GM21576 (cell line): ENCODE measurements around the gene LKAAEAR1.

Source experiments
- ATAC-seq: cut with Tn5 transposase; IDR thresholded peaks from one replicate; pipeline ENCODE4 v1.9.1; 2021; ENCODE audit warnings: mild to moderate bottlenecking, moderate library complexity; ENCODE audit not compliant: unreplicated experiment

LKAAEAR1 gene

DNA sequence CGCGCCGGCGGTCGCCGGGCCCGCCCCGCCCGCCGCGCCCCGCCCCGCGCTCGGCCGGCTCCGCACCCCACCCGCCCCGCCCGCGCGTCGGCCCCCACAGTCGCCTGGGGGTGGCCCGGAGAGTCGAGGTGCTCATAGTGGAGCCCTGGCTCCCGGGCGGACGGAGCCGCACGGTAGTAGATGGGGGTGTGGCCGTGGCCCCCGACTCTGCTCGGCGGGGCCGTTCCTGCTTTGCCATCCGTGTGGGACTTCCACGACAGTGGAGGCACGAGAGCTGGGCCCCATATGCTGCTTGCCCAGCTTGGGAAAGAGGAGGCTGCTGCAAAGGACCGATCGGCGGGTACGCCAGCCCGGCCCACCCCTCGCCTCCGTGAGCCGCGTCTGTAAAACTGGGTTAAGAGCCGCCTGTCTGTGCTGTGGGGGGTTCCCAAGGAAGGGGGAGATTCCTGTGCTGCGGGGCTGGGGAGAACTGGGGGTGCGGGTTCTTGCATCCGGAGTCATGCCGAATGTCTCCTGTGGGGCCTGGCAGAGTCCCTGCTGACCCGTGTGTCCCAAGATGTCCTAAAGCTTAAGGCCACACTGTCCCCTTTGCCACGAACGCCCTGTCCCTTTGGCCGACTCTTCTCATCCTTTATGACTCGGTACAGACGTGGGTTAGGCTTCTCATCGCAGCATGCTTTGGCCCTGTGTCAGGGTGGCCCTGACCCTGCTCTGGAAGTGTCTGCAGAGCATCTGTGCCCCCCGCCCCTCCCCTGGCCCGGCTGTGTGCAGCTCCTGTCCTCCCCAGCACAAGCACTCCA is 4.0 kb downstream of the LKAAEAR1 start, which contains the start of gene OPRL1:
Gene OPRL1, plus strand, starts transcription at position 70 of the 800 bp plus-strand sequence. CDS start 12,639 bp downstream, outside the sequence.
- no peak for ATAC-seq

DNA sequence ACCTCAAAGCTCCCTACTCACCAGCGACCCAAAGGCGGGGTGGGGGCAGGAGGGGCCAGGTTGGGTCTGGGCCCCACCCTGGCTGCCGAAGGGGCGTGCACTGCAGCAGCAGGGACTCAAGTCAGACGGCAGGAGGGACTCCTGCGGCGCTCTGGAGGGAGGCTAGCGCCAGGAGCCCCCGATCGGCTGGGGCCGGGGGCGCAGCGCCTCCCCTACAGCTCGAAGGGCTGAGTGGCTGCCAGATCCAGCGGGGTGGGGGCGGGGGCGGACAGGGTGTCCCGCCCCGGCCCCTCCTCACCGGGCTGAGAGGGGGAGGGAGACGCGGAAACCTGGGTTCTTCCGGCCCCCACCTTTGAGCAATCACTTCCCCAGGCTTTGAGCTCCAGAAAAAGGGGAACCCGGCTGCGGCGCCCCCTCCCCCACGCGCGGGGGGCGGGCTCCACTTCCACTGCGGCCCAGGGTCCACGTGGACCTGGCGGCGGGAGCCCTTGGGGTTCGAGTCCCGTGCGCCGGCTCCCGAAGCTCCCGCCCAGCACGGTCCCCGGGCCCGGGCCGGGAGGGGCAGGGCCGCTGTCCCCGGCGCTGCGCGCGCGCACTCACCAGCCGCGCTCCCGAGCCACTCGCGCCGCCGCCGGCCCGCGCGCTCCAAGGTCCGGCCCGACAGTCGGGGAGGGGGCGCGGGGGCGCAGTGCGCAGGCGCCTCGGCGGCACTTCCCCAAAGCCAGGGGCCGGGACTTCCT is 4.8 kb downstream of the LKAAEAR1 start, which contains the start of gene RGS19:
Gene RGS19, minus strand, starts transcription at position 246 of the 740 bp plus-strand sequence. CDS start 2,632 bp downstream, outside the sequence.
- ATAC-seq: peak; percentile 27

- no peak for ATAC-seq
Observed at GRCh38 chr20:64078934-64079272, 5.3 kb downstream of the LKAAEAR1 start.

- ATAC-seq: no peak
Observed at GRCh38 chr20:64077876-64078551, 6.2 kb downstream of the LKAAEAR1 start.

DNA sequence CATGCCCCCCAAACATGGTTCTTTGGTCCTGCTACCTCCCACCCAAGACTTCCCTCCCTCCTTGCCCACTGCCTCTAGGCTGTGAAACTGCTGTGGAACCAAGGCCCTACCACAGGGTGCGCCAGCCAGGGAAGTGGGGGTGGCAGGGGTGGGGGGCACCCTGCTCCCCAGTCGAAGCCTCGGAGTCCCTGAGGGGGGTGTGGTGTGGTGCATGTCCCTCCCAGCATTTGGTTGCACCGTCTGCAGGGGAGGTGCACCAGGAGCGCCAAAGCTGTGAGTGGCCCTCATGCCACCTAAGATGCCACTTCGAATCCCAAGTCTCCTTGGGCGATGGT is 6.7 kb downstream of the LKAAEAR1 start:
- ATAC-seq: no peak

- ATAC-seq: no peak
Observed at GRCh38 chr20:64077094-64077493, 7.1 kb downstream of the LKAAEAR1 start.

GRCh38 chr20:64076061-64076997 is 7.9 kb downstream of the LKAAEAR1 start:
- no peak for ATAC-seq

DNA sequence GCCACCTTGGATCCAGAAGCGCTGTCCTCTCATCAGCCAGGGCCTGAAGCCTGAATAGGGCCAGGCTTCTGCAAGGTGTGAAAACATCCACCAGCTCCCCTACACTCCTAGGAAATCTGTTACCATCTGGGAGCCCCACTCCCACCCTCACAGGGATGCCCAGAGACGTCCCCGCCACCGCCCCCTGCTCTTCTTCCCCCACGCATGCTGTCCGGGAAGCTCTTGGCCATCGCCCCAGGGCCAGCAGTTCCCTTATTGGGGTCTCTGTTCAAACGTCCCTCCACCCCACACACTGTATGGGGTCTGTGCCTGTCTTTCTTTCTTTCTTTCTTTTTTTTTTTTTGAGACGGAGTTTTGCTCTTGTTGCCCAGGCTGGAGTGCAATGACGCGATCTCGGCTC is 8.6 kb downstream of the LKAAEAR1 start:
- no peak for ATAC-seq

GRCh38 chr20:64074963-64075362 is 9.2 kb downstream of the LKAAEAR1 start:
- ATAC-seq: no peak

DNA sequence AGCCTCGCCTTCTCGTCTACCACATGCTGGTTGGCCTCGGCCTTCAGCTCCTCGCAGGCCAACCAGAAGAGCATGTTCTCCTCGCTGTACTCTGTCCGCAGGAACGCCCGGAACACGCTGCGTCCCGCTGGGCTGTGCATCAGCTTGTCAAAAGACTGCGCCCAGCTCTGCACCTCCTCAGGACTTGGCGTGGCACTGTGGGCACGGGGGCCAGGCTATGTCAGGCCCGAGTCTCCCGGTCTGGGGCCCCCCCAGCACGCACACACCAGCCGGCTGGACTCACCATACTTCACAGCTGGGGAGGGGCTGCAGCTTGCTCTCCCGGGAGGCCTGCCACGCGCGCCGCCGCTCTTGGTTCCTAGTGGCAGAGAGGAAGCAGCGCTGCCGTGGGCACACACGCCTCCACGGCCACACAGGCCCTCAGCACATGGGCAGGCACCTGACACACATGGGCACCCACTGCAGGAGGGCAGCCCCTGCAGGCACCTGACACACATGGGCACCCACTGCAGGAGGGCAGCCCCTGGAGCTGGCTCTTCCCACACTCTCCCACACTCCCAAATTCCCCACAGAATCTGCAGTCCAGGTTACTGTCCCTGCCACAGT is 9.9 kb downstream of the LKAAEAR1 start:
- no peak for ATAC-seq

DNA sequence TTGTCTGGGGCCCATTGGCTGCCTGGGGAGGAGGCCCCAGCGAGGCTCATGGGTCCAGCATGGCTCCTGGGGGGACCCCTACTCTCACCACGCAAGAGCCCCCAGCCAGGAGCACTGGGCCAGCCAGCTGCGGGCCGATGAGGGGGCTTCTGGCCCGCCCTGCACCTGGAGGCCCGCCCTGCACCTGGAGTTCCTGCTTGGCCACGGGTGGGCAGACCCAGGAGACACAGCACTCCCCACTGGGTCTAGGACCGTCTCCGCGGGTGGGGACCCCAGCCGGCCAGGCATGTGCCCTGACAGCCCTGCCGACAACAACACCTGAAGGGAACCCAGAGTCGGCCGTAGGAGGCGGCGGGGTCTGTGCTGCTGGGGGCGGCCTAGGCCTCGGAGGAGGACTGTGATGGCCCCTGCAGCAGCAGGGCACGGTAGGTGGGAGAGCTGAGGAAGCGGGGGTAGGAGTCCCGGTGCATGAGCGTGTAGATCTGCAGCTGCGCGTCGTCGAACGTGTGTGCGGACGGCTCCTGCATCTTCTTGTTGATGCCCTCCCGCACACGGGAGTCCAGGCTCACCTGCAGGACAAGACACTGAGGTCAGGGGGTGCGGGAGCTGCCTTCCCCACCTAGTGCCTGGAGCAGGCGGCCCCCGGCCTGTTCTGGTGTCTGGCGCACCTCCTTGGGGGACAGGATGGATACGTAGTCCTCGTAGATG is 10.6 kb downstream of the LKAAEAR1 start:
- ATAC-seq: no peak

- ATAC-seq: no peak
Observed at GRCh38 chr20:64072498-64073063, 11.6 kb downstream of the LKAAEAR1 start.

DNA sequence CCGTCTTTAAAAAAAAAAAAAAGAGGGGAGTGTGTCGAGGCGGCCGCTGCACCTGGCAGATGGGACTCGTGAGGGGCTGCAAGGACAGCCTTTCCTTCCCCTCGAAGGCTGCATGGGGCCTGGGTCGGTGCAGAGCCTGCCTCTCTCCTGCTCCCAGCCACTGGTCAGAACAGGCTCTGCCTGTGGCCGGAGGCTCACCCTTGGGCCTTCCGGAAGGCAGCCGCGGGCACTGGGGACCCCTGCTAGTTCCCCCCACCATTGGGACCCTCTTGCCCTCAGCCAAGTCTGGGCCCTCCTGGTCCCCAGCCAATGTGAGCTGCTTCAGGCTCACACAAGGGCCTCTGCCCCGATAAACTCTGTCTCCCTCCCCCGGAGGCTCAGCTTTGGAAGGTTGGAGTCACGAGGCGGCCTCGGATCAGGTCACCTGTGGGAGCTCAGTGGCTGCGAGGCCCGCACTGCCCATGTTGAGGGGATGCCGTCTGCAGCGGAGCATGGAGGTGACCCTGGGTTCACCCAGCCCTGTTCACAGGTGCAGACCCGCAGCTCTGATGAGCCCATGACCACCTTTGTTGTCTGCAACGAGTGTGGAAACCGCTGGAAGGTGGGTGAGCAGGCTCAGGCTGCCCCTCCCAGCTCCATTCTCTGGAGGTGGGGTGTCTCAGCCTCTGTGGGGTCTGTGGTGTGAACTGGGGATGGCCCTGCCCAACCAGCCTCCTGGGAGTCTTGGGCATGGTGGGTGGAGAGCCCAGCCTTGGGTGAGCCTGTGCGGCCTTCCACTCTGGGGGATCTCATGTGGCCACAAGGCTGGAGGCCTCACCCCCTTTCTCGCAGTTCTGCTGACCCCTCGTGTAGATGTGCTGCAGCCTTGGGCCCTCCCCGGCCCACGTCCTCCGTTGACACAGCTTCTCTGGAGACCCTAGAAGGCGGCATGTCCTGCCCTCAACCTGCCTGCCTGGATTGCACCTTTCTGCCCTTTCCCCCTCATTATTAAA is 12.6 kb downstream of the LKAAEAR1 start:
- no peak for ATAC-seq

DNA sequence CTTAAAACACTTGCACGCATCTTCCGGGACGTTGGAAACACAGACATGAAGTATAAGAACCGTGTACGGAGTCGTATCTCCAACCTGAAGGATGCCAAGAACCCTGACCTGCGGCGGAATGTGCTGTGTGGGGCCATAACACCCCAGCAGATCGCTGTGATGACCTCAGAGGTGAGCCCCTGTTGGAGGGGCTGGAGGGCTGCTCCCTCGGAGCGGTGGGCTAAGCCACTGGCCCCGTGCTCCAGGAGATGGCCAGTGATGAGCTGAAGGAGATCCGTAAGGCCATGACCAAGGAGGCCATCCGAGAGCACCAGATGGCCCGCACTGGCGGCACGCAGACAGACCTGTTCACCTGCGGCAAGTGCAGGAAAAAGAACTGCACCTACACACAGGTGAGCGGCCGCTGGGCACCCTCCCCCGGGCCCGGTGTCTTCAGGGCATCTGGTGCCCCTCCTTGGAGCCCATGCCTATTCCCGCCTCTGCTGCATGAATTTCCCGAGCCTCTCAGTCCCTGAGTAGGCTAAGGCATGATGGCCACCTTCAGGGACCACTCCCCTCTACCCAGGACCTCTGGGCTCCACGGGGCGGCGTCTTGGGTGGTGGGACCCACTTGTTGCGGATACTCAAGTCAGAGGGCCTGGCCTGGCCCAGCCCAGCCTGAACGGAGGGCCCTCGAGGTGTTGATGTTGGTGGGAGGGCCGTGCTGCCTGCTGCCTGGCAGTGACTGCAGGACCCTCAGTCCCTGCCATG is 13.8 kb downstream of the LKAAEAR1 start:
- ATAC-seq: no peak

GRCh38 chr20:64069614-64070243 is 14.5 kb downstream of the LKAAEAR1 start:
- ATAC-seq: no peak

GRCh38 chr20:64069209-64069613 is 15.0 kb downstream of the LKAAEAR1 start:
- ATAC-seq: no peak
